ENCODE data around the gene IFT172. TPM values are rescaled to one million over a fixed set of nuclear protein-coding genes. Genes with fewer than 3 reads are reported as not detected.

IFT172 gene, protein sequence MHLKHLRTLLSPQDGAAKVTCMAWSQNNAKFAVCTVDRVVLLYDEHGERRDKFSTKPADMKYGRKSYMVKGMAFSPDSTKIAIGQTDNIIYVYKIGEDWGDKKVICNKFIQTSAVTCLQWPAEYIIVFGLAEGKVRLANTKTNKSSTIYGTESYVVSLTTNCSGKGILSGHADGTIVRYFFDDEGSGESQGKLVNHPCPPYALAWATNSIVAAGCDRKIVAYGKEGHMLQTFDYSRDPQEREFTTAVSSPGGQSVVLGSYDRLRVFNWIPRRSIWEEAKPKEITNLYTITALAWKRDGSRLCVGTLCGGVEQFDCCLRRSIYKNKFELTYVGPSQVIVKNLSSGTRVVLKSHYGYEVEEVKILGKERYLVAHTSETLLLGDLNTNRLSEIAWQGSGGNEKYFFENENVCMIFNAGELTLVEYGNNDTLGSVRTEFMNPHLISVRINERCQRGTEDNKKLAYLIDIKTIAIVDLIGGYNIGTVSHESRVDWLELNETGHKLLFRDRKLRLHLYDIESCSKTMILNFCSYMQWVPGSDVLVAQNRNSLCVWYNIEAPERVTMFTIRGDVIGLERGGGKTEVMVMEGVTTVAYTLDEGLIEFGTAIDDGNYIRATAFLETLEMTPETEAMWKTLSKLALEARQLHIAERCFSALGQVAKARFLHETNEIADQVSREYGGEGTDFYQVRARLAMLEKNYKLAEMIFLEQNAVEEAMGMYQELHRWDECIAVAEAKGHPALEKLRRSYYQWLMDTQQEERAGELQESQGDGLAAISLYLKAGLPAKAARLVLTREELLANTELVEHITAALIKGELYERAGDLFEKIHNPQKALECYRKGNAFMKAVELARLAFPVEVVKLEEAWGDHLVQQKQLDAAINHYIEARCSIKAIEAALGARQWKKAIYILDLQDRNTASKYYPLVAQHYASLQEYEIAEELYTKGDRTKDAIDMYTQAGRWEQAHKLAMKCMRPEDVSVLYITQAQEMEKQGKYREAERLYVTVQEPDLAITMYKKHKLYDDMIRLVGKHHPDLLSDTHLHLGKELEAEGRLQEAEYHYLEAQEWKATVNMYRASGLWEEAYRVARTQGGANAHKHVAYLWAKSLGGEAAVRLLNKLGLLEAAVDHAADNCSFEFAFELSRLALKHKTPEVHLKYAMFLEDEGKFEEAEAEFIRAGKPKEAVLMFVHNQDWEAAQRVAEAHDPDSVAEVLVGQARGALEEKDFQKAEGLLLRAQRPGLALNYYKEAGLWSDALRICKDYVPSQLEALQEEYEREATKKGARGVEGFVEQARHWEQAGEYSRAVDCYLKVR (N-terminal part only)
- 10 to 100 TPM; 10.4 to 11.1 TPM for total RNA-seq

DNA sequence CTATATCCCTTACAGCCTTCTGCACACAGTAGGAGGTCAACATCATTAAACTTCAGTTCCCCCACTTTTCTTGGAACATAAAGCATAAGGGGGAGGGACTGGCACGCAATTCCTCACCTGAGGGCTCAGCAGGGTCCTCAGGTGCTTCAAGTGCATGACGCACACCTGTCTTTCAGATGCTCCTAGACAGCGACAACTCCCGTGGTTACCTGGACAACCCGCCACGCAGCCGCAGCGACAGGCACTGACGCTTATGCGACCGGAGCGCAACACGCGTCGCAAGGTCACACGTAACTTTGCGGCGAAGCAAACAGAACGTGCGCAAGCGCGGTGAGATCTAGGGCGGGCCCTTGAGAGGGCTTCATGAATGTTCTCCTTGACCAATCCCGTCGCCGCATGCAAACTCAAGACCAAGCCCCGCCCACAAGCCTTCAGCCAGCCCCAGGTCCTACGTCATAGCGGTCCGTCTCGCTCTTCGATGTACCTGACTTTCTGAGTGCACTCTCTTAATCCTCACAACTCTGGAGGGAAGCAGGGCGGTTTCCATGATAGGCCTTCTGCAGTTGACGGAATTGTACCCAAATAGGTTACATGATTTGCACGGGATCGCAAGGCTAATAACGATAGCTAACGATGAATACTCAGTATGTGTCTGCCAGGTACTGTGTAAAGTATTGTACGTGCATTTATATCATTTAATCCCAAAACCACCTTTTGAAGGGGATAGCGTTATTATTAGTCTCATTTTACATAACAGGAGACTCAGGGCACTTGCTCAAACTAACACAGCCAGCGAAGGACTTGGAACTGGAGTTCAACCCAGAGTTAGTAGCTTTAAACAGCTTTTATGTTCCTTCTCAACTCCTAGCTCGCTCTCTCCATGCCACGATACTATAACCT is at the start of gene IFT172:
Gene IFT172 (minus strand): TSS at position 246 of the 900 bp plus-strand sequence. CDS start 90 bp downstream, at position 156.

DNA sequence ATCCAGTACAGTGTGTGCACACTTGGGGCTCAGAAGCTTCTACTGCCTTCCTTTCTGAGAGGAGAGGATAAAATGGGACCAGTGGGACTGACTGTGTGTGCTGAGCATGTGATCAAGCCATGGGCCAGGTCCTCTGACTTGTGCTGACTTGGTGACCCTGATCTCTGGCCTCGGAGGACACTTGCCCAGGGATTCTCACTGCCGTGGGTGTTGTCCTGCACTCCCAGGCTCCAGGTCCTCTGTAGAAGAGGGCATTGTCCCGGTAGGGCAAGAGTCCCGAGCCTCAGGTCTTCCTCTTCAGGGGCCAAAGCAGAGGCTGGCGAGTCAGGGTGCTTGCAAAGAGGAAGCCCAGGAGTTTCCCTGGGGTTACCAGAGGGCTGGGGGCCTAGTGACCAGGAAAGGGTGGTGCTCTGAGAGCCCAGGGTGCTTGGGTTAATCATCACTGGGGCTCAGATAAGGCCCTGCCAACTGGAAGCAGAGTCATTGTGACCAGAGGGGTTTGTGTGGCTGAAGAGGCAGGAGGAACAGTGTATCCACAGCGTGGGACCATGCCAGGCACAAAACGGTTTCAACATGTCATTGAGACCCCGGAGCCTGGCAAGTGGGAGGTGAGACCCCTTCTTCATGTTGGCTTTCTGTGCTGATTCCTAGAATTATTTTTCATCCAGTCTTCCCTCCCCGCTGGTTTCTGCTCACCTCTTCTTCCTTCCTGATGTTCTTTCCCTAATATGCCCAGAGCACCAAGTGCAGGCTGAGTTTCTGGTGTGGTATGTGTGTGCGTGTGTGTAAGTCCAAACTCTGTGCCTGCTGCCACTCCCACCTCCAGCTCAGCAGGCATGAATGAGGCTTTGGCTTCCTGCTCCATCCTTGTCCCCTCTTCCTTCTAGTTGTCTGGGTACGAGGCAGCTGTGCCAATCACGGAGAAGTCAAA is 7.1 kb upstream of the IFT172 start, which contains the start of gene GCKR:
Gene GCKR (plus strand): TSS at position 483 of the 931 bp plus-strand sequence. CDS start 66 bp downstream, at position 549.

DNA sequence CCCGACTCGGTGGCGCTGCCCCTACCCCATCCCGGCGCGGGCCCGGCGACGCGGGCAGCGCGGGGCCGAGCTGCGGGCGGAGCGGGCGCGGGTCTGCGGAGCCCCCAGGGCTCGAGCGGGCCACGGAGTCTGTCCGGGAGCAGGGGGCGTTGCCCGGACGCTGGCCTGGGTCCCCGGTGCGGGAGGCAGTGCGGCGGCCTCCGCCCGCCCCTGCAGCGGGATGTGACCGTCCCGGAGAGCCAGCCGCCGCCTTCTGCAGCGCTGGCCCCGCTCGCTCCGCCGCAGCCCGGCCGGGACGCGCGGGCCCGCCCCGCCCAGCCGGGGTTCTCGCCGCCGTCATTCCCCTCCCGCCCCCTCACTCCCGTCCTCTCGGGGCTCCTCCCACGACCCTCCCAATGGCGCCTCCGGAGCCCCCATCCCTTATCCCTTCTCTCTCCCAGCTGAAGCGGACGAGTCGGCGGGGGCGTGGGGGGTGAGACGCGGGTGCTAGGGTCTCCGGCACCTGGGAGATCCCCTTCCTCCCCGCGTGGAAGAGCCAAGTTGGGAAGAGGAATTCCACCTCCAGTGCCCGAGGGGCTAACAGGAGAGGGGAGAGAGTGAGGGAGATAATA is 5.5 kb upstream of the IFT172 start, which contains the start of gene FNDC4:
Gene FNDC4 (minus strand): TSS at position 257 of the 611 bp plus-strand sequence. CDS start 521 bp downstream, outside the sequence.

DNA sequence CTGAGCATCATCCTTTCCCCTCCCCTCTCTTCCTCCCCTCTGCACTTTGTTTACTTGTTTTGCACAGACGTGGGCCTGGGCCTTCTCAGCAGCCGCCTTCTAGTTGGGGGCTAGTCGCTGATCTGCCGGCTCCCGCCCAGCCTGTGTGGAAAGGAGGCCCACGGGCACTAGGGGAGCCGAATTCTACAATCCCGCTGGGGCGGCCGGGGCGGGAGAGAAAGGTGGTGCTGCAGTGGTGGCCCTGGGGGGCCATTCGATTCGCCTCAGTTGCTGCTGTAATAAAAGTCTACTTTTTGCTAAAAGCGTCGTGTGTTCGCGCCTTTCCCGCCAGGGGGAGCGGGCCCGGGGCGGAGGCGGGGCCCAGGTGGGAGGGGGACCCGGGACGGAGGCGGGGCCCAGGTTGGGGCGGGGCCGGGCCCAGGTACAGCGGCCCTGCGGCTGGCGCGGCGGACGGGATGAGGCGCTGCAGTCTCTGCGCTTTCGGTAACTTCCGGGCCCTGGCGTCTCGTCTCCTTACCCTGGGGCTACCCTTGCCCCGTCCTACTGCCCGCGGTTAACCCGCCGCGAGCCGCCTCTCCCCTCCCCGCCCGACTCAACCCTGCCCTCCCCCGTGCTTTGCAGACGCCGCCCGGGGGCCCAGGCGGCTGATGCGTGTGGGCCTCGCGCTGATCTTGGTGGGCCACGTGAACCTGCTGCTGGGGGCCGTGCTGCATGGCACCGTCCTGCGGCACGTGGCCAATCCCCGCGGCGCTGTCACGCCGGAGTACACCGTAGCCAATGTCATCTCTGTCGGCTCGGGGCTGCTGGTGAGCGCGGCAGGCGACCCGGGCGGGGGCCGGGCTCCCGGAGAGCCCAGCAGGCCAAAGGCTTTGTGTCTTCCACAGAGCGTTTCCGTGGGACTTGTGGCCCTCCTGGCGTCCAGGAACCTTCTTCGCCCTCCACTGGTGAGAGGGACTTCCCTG is 47.3 kb downstream of the IFT172 start, which contains the start of gene KRTCAP3:
Gene KRTCAP3 (plus strand): TSS at position 424 of the 962 bp plus-strand sequence. CDS start 32 bp downstream, at position 456.

DNA sequence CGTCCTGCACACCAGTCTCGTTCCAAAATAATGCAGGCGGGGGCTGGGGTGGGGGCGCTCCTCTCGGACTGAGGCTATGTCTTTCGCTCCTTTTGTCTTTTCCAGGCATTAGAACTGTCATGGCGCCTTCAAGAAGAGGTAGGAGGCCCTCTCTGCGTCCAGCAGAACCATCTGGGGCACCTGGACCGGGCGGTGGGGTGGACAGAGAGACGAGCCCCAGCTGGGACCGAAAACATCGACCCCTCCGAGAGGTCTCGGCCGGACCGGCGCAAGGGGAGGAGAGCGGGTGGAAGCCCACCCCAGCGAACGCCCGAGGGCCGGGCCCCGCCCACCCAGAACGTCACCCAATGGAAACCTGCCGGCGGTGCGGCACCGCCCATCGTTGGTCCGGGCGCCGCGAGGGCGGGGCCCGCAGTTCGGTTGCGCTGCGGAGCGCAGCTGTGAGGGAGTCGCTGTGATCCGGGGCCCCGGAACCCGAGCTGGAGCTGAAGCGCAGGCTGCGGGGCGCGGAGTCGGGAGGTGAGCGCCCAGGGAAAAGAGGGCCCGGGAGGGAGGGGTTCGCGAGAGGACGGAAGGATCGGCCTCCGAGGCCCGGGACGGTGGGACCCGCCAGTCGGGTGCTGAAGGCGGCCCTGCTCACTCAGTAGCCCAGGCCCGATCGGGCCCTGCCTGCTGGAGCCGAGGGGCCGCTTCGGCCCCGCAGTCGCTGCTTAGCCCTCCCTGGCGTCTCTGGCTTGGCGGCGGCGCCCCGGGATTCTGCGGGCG is 61.1 kb downstream of the IFT172 start, which contains the start of gene NRBP1:
Gene NRBP1 (plus strand): TSS at position 419 of the 765 bp plus-strand sequence. CDS start 4,643 bp downstream, outside the sequence.

DNA sequence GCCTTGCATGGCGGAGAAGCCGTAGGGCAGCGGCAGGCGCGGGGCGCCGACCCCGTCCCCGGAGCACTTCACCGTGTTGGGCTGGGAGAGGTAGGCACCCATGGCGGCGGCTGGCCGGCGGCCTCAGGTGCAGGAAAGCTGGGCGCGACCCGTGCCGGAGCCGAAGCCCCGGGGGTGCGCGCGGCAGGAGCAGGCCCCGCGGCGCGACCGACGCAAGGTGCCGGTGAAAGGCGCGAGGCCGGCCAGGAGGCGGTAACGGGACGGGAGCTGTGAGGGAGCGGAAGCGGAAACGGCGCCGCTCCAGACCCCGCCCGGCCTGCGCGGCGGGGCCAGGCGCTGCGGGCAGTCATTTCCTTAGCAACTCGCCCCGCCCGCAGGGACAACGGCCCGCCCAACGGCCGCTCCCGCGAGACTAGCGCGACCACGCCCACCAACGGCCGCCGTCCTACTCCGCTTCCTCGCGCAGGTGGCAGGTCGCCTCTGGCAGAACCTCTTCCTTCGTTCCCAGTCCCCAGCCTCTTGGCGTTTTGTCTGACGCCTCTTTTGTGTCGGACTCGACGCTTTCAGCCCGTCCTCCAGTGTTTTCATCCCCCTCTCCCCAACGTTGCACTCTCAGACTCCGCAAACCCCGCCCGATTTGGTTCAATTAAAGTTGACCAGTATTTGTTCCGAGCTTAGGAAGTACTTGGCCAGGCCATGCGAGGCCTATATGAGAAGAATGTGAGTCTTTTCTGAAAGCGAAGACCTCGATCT is 80.0 kb downstream of the IFT172 start, which contains the start of gene PPM1G:
Gene PPM1G (minus strand): TSS at position 271 of the 753 bp plus-strand sequence. CDS start 169 bp downstream, at position 102.

Other genes with a start within 250 kb of the IFT172 start
- gene SLC30A3, start 226.7 kb downstream of the IFT172 start, total RNA-seq = under 1 TPM; 0.08 to 0.12 TPM
- gene DNAJC5G, start 214.3 kb downstream of the IFT172 start, total RNA-seq = not detected
- under 1 TPM in 1 of 2 experiments, not detected in 1; 0.12 TPM for gene TRIM54, start 207.3 kb downstream of the IFT172 start, total RNA-seq
- gene UCN, start 181.3 kb downstream of the IFT172 start, total RNA-seq = 1 to 10 TPM; 3.4 to 3.6 TPM
- gene MPV17, start 166.6 kb downstream of the IFT172 start, total RNA-seq = 10 to 100 TPM; 75.5 to 87.4 TPM
- 10 to 100 TPM; 53.6 to 56.8 TPM for gene GTF3C2, start 133.0 kb downstream of the IFT172 start, total RNA-seq
- 10 to 100 TPM; 36.7 to 38.0 TPM for gene EIF2B4, start 119.4 kb downstream of the IFT172 start, total RNA-seq
- gene SNX17, start 119.1 kb downstream of the IFT172 start, total RNA-seq = 100 to 1,000 TPM; 109 to 112 TPM
- gene ZNF513, start 109.0 kb downstream of the IFT172 start, total RNA-seq = 10 to 100 TPM; 17.3 to 20.1 TPM
- gene PPM1G, start 80.2 kb downstream of the IFT172 start, total RNA-seq = 10 to 100 TPM; 98.2 to 98.3 TPM
- gene NRBP1, start 61.1 kb downstream of the IFT172 start, total RNA-seq = 10 to 100 TPM; 74.0 to 74.8 TPM
- gene KRTCAP3, start 47.4 kb downstream of the IFT172 start, total RNA-seq = 1 to 10 TPM; 7.1 to 7.4 TPM
- under 1 TPM in 1 of 2 experiments, not detected in 1; 0.22 TPM for gene FNDC4, start 5.5 kb upstream of the IFT172 start, total RNA-seq
- gene GCKR, start 7.1 kb upstream of the IFT172 start, total RNA-seq = not detected
- gene ZNF512, start 93.3 kb upstream of the IFT172 start, total RNA-seq = 10 to 100 TPM; 40.6 to 40.8 TPM
- 1 to 10 TPM; 1.1 to 1.4 TPM for gene CCDC121, start 139.3 kb upstream of the IFT172 start, total RNA-seq
- 10 to 100 TPM; 34.2 to 36.4 TPM for gene GPN1, start 139.3 kb upstream of the IFT172 start, total RNA-seq
- gene SUPT7L, start 173.9 kb upstream of the IFT172 start, total RNA-seq = 10 to 100 TPM; 35.3 to 36.0 TPM
- gene SLC4A1AP, start 174.1 kb upstream of the IFT172 start, total RNA-seq = 10 to 100 TPM; 22.6 to 23.3 TPM